HG03520 (cell line): Measurements from ENCODE around the gene BICD2.

Experiments used
- ATAC-seq: cut with Tn5 transposase; IDR thresholded peaks from one replicate; pipeline ENCODE4 v1.9.1; 2021; ENCODE audit warnings: mild to moderate bottlenecking, moderate library complexity; ENCODE audit not compliant: unreplicated experiment

The BICD2 gene

DNA sequence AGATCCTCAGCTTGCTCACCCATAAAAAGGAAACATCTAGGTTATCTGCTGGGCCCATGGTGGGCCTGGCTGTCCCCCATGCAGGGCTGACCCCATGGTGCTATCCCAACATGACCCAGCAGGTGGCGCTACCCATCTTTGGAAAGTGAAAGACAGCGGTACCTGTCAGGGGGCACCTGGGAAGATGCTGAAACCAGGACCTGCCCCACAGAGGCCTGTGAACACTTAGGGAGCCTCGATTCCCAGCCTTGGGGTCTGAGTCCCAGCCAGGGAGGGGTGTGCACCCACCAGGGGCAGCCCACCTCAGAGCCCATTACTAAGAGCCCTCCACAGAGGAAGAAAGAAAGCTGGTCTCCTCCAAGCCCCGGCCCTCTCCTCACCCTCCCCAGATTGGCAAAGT lies 48.1 kb downstream of the BICD2 start:
- no peak for ATAC-seq

DNA sequence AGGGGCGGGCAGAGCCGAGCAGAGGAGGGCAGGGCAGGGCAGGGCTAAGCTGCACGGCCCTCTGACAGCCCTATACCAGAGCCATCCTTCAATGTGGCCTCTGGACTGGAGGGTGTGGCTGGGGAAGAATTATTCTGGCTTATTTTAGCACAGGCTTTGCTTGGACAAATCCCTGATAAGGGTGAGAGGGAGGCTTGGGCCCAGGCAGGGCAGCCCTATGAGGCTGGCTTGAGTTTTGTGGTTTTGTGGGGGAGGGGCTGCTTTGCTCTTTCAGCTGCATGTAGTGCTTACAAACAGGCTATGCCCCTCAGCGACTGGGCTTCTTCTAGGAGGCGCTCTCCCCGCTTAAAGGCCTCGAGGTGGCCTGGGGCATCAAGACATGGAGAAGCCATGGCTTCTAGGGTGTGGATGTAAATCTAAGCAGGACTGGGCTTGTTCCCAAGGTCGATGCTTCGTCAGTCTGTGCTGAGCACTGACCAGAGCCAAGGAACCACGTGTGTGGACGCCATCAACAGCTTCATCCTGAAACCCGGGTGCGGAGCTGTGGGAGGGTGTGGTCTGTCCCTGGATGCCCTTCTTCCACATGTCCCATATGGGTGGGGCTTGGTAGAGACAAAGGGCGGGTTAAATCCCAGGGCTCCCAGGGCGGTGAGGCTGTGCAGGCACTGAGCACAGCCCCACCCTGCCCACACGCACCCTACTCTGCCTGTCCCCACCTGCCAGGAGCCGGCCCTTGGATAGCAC lies 49.0 kb downstream of the BICD2 start:
- ATAC-seq = no peak

DNA sequence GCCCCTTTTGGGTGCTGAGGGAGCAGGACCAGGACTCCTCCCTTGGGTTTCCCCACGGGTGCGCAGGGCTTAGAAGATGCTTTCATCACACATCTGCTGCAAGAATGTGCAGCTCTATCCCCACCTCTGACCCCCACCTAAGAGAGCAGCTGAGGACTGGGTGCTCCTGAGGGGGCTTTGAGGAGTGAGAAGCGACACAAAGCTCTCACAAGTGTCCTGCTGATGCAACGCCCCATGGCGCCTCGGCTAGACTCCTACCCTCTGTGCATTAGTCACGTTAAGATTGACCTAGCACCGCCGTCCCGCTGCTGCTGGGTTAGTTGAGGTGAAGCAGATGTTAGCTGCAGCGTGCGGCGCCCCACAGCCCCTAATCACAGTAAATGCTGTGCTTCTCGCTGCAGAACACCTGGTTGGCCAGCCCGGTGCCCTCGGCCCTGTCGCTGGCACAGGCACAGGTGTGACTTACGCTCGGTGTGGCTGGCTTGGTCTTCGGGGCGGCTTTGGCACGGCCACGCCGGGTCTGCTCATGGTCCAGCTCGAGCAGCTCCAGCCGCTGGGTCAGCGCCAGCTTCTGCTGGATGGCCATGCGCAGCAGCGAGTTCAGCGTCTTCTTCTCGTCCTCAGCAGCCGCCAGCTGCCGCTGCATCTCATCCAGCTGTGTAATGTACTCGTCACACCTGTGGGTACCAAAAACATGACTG lies 49.7 kb downstream of the BICD2 start:
- no peak for ATAC-seq

DNA sequence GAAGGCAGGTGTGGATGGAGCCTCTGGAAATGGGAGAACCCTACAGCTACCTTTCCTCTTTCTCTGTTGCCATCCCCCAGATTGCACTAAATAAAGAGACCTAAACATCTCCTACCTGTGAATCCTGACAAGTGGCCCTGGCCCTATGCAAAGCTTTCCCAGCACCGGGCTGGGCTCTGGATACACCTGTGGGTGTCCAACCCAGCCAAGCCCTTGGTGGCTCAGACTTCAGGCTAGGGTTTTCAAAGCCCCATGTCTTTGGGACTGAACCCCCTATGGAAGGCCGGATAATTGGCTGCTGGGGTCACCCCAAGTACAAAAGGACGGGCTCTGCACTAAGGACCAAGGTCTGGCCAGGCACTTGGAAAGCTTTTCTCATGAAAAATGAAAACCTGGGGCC lies 50.6 kb downstream of the BICD2 start:
- no peak for ATAC-seq

DNA sequence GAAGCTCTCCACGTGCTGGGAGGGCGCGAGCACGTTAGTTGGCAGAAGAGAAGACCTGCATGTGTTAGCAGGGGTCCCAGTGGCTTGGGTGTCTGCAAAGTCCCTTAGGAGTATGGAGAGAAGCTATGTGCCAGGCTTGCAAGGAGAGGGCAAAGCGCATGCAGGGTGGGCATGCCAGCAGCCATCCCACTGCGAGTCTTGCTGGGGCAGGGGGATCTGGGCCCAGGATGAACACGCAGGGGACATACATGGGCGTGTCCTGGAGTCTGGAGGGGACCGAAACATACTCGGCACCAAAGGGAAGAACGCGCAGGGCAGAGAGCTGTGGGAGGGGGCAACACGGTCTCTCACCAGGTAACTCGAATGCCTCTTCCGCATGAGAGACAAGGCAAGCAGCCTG lies 51.1 kb downstream of the BICD2 start:
- ATAC-seq = no peak

DNA sequence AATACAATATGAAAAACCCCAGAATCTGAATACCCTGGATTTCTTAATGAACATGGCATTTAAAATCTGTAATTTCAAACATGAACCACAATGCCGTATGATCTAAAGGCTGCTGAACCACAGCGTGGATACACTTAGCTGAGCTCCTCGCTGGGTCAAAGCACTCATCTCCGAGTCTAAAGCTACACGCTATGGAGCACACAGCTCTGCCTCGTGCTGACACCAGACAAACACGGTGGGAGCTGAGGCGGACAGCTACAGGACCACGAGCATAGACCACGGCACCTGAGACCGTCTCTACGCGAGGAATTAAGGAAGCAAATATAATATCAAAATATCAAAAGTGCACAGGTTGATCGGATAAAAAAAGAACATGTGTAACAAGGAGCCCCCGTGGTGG lies 51.9 kb downstream of the BICD2 start:
- no peak for ATAC-seq

DNA sequence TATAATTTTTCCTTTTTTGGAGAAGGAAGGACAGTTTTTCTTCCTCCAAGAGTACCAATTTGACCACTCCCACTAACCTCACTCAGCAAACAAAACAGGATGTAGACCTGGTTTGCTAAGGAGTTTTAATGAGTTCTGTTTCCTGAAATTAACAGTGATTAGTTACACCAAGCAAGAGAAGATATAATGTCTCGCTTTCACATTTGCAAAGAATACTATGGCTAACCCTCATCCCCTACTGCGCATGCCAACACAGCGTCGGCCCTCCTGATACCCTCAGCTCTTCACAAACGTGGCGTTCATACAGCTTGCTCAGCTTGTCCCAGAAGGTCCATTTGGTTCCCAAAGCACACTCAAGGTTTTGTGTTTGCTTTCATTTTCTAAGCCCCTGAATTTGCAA lies 52.8 kb downstream of the BICD2 start:
- ATAC-seq = no peak

DNA sequence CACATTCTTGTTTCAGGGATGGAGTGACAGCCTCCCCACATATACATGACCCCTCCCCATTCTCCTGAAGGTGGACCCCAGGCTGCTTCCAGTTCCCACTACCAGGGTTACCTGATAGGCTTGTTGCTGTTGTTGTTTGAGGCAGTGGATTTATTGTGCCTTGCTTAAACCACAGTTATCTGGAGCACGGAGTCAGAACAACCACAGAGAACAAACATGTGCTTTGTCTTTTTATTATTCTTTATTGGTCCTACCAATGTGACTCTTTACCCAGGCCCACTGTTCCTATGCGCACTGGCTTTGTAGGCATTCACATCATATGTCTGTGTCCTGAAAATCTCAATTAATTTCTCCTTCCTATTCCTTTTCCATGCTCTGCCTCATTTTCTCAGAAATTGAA lies 53.5 kb downstream of the BICD2 start:
- ATAC-seq = no peak

DNA sequence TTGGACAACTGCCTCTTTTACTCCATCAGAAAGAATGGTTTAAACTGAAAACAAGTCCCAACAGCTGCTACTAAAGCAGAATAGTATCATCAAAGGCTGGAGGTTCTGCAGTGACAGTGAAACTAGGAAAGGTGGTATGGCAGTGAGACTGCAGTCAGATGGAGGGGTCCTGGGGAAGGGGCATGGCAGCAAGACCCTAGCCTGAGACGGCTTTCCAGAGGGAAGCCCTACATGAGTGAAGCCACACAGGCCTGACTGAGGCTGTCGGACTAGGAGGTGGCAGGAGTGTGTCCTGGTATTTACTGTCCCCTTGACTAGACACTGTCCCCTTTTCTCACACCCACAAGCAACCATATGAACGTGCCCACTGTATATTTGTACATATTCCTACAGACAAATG lies 54.3 kb downstream of the BICD2 start:
- no peak for ATAC-seq

DNA sequence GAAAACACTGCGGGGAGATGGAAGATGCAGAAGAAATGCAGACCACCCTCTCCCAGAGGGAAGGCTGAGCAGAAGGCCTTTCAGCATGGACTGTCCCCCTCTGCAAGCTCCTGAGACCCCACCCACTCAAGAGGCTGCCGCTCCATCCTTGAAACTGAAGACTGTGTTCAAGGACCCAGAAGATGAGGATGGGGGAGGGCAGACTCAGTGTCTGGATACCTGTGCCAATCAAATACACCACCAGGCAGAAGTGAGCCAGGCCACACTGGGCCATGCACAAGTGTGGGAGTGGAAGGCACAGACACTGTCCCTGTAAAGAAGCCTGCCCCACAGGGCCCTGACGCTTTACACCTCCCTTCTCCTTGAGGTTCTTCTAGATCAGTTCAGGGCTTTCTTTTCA lies 54.7 kb downstream of the BICD2 start:
- no peak for ATAC-seq

DNA sequence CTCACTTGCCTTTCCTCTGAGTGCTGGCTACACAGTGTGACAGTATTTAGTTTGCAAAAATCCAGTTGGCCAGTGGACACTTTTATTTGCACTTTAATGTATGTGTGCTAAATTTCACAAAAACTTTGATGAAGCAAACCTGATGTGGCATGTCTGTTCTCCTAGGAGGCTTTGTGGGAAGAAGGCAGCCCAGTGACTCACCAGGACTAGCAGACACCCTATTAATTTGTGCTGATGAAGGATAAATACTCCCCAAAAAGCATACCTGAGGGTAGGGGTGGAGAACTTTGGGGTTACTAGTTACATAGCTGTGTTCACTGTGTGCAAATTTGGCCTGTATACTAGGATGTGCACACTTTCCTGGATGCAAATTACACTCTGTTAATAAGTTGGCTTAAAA lies 55.4 kb downstream of the BICD2 start:
- ATAC-seq = no peak

DNA sequence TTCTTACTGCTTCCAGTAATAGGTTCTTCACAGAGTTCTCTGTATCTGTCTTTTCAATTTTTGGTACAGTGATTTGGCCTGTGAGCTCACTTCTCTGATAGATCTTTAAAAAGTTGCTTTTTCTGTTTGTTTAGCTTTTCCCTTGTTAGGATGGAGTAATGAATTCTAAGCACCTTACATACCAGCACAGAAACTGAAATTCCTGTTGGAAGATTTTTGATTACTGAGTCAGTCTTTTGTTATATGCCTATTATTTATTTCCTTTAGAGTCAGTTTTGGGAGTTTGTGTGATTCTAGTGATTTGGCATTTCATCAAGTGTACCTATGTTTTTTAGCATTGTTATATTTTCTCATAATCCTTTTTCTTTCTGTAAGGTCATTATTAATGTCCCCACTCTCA lies 57.1 kb downstream of the BICD2 start:
- ATAC-seq = no peak

DNA sequence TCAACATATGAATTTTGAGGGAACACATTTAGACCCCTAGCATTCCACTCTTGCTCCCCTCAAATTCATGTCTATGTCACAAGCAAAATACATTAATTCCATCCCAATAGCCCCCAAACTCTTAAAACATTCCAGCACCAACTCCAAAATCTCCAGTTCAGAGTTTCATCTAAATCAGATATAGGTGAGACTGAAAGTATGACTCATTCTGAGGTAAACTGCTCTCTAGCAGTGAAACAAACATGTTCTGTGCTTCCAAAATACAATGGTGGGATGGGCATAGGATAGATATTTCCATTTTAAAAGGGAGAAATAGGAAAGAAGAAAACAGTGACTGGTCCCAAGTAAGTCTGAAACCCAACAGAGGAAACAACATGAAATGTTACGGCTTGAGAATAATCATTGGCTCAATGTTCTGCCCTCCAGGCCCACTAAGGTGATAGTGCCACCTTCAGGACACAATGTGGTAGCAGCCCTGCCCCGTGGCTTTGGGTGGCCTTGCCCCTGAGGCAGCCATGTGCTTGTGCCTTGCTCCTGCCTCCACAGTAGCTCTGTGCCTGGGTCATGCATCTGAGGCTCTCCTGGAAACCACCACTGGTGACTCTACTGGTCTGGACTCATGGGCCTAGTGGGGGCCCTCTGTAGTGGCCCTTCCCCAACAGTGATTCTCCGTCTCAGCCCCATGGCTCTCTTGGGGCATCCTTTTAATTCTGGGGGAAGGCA lies 58.3 kb downstream of the BICD2 start:
- ATAC-seq = no peak

DNA sequence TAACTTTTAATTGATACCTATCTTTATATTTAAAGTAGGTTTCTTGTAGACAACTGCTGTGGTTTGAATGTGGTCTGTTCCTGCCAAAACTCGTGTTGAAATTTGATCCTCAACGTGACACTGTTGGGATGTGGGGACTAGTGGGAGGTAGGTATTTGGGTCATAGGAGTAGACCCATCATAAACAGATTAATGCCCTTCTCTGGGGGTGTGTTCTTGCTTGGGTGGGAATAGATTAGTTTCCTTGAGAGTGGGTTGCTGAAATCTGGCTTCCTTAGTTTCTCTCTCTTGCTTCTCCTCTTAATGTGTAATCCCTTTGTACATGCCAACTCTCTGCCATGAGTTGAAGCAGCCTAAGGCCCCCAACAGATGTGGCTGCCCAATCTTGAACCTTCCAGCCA lies 60.1 kb downstream of the BICD2 start:
- ATAC-seq = no peak

DNA sequence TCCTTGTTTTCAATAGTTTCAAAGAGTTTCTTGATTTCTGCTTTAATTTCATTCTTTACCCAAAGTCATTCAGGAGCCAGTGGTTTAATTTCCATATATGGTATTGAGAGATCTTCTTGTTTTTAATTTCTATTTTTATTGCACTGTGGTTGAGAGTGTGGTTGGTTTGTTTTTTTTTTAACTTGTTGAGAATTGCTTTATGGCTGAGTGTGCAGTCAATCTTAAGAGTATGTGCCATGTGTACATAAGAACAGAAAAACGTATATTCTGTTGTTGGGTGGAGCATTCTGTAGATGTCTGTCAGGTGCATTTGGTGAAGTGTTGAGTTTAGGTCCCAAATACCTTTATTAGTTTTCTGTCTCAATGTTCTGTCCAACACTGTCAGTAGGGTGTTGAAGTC lies 68.0 kb downstream of the BICD2 start:
- no peak for ATAC-seq

DNA sequence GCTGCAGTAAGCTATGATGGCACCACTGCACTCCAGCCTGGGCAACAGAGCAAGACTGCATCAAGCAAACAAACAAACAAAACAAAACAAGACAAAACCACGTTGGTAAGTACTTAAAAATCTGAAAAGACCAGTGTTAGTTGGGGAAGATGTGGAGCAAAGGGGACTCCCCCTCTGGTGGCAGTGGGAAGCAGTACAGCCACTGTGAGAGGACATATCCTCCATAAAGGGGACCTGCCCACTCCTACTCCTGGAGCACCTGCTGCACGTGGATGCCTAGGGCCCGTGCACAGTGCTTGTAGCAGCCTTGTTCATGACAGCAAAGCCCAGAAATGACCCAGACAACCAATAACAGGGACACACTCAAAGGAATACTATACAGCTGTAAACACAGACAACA lies 77.7 kb downstream of the BICD2 start:
- no peak for ATAC-seq

DNA sequence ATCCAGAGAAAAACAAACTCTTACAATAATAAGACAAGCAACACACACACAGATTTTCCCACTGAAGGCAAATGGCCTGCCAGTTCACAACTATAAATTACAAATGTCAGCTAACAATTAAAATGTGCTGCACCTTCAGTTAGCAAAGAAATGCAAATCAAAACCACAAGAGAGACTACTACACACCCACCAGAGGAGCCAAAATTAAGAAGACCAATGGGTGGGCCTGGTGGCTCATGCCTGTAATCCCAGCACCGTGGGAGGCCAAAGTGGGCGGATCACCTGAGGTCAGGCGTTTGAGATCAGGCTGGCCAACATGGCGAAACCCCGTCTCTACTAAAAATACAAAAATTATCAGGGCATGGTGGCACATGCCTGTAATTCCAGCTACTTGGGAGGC lies 79.6 kb downstream of the BICD2 start:
- no peak for ATAC-seq

DNA sequence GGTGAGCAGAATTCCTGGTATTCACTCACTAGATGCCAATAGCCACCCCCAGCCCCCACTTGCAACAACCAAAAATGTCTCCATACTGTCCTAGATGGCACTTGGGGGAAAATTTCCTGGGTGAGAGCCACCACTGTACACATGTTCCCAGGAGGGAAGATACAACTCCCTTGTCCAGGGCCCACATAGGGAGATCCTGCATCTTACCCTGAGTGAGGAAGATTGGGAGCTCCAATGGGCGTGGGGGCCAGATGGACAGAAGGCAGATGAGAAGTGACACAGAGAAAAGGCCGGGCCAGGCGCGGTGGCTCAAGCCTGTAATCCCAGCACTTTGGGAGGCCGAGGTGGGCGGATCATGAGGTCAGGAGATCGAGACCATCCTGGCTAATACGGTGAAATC lies 82.4 kb downstream of the BICD2 start:
- ATAC-seq = no peak

DNA sequence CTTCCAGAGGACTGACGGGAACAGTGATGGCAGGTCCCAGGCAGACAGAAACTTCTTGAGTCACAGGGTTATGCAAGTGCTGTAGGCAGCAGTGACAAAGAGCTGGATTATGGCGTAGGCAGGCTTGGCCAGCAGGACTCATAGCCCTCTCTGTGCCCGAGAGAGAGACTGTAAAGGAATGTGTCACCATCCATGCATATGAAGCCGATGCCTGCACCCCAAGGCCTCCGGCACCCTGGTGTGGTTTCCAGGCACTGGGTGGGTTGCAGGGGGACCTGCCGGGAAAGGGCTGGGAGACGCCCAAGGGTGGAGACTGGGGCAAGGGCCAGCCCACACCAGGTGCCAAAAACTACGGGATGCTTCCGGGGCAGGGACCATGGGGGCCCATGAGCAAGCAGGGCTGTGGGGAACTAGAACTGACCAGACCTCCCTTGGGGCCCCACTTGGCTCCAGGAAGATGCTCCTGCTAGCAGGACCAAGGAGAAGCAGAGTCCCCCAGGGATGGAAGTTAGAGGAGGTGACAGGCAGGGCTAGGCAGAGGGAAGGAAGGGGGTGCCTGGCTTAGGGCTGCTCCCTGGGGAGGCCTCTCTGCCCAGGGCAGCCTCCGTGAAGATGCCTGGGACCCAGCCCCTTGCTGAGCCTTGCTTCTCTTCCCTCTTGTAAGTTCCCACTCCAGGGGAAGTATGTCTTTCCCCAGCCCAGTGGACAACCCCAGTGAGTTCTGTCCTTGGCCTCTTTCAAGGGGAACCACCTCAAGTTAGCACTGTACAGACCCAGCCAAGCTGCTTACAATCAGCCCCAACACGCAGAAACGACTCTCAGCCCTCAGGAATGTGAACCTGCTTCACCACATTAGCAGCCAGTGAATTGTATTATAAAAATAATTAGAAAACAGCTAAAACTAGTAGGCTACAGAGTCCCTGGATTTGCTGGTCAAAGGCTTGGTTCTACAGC lies 84.2 kb downstream of the BICD2 start:
- ATAC-seq = no peak

DNA sequence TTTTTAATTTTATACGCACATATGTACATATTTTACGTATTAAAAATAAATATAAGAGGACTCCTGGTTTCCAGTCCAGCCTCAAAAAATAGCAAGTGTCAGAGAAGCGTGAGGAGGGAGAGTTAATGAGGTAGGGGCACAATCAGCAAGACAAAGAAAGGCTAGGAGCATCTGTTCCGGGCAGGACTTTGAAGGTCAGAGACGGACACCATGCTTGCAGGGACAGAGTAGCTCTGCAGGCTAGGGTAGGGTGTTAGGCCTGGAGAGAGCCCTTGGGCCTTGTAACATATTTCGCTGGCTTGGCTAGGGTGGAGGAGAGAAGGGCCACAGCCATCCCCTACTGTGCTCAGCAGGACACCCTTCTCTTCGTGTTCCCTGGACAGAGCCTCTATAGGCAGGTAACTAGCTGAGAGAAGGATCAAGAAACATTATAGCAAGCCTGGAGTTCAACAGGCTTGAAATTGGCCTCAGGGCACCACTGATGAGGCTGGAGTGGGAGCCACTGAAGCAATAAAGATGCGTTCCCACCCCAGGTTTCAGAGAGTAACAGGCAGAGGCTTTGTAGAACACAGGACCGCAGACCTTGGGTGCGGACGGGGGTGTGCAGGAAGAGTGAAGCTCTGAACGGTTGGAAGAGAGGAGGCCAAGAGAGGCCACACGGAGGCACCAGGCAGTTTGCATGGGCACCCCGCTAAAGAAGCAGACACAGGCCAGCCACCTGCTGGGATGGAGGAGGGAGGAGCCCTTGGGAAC lies 85.0 kb downstream of the BICD2 start:
- ATAC-seq = no peak
